Right kidney (tissue), 1 donor: ENCODE data around the gene AOPEP.
A peak's percentile ranks its signal among the peaks of the same experiment; 100 is the strongest.
"Not testable (repeated sequence)": the region's sequence is repeated elsewhere in the genome, so short reads cannot be mapped to it uniquely, and the experiment has no call there.

ENCODE experiments used
- DNase-seq: peaks from one replicate; pipeline ENCODE4 v3.0.0-alpha.2; 2016

AOPEP gene

GRCh38 chr9:94847486-94847885, 121.0 kb downstream of the AOPEP start:
- DNase-seq = no peak

- DNase-seq = not testable (repeated sequence)
Observed at GRCh38 chr9:94848791-94849190, 122.3 kb downstream of the AOPEP start.

GRCh38 chr9:94850540-94851434, 124.3 kb downstream of the AOPEP start:
- no peak for DNase-seq

DNA sequence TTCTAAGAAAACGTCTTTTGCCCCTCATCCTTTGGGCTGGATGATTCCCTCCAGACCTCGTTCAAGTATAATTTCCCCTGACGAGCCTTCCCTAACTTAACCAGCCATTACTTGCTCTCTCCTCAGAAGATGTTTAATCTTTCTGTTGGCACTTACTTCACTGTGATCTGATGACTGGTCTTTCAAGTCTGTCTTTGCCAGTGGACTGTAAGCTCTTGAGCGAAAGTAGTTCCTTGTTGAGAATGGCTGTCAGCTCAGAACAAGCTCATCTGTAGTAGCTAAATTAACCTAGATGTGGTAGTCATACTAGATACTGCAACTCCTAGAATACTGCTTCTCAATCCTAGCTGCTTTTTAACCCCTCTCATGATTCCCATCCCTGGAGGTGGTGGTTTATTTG, 125.0 kb downstream of the AOPEP start:
- DNase-seq = no peak

DNA sequence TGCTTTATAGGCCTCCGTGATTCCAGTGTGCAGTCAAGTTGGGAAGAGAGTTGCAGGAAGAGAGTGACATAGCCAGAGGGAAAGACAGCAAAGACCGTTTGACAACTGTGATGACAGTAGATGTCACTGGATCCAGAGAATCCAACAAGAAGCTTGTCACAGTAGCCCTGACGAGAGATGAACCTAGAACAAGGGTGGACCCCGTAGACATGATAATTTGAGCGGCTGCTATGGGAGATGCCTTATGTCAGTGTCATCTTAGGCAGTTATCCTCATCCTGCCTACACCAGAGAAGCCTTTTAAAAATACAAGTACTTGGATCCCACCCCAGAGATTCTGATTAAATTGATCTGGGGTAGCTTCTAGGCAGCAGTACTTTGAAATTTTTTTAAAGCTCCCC, 125.4 kb downstream of the AOPEP start:
- no peak for DNase-seq

GRCh38 chr9:94852373-94852772, 125.9 kb downstream of the AOPEP start:
- DNase-seq = no peak

GRCh38 chr9:94853887-94854286, 127.4 kb downstream of the AOPEP start:
- no peak for DNase-seq

DNA sequence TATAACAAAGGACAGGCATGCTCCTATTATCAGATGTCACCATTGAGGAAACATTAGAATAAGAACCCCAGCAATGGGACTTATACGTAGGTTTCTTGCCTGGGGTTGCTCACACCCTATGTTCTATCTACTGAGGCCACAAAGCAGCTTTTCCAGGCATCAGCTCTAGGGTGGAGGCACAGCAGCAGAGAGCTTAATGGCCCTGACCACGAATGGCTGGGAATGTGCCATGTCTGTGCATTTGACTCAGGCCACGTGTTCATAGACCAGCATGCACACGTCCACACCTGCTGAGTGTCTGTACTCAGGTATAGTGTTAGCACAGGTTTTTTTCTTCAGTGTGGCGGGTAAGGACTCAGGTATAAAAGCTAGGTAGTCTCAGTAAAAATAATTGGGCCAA, 129.4 kb downstream of the AOPEP start:
- DNase-seq = no peak

- DNase-seq = no peak
Observed at GRCh38 chr9:94857791-94858190, 131.3 kb downstream of the AOPEP start.

- no peak for DNase-seq
Observed at GRCh38 chr9:94859226-94859625, 132.7 kb downstream of the AOPEP start.

DNA sequence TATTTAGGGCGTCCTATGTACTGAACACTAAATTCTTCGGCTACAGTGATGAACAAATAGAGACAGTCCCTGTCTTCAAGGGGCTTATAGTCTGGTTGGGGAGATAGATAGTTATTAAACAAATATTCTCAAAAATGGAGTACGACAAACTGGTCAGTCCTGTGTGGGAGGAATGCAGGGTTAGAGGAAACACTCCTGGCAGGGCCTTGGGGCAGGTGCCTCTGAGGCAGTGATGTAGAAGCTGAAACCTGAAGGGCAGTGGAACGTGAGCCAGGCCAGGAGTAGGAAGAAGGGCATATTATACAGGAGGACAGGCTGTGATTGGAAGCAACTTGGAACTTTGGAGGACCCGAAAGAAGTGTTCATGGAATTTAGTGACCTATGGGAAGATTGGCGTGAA, 133.4 kb downstream of the AOPEP start:
- DNase-seq = no peak

GRCh38 chr9:94860678-94861588, 134.4 kb downstream of the AOPEP start:
- DNase-seq = no peak

- DNase-seq = no peak
Observed at GRCh38 chr9:94861589-94862272, 135.2 kb downstream of the AOPEP start.

GRCh38 chr9:94864196-94864595, 137.7 kb downstream of the AOPEP start:
- DNase-seq = no peak

- DNase-seq = no peak
Observed at GRCh38 chr9:94864862-94865509, 138.5 kb downstream of the AOPEP start.

GRCh38 chr9:94865582-94866452, 139.3 kb downstream of the AOPEP start:
- DNase-seq = peak; percentile 57

DNA sequence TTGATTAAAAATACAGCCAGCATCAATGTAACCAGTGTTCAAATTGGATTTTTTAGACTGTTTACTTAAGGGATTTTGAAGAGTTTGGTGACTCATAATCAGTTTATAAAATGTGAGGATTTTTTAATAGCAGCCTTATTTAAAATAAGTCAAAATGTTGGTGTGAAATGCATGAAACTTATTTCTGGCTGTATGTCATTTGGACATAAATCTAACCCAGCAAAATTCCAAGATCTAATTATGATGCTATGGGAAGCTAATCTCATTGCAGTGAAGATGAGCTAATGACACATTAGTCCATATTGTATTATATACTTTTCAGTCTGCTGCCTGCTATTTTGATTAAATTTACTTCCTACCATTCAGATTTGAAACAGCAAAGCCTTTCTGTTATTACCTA, 140.3 kb downstream of the AOPEP start:
- DNase-seq = no peak

DNA sequence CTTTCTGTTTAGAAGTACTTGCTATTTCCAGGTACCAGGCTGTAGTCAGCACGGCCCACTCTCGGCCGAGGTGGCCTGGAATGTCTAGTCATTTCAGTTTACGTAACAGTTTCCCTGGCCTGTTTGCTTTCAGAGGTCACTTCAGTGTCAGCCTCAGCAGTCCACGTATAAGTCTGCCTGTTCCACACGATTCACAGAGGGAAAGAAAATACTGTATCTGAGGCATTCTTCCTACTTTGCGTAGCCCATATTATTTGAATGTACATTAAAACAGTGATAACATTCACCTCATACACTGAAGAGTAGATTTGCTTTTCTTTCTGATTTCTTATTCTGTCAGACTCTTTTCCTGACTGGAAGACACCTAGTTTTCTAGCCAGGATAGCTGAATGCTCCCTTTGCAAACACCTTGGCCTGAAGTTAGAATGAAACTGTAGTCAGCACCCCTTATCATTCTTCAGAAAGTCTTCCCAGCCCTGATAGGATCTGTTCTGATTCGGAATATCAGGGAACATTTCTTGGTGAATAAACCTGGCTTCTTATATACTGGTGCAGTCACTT, 140.9 kb downstream of the AOPEP start:
- DNase-seq = no peak

- no peak for DNase-seq
Observed at GRCh38 chr9:94867842-94868312, 141.4 kb downstream of the AOPEP start.

GRCh38 chr9:94868464-94868863, 142.0 kb downstream of the AOPEP start:
- DNase-seq = no peak

GRCh38 chr9:94869415-94869843, 142.9 kb downstream of the AOPEP start:
- DNase-seq = no peak
